GM18502 (cell line): Measurements from ENCODE around the gene AP2A2.

Experiments used
- ATAC-seq: cut with Tn5 transposase; IDR thresholded peaks from one replicate; pipeline ENCODE4 v1.9.1; 2021; ENCODE audit warnings: mild to moderate bottlenecking; ENCODE audit not compliant: unreplicated experiment, poor library complexity

AP2A2 gene

GRCh38 chr11:1025410-1026162, 99.9 kb downstream of the AP2A2 start:
- ATAC-seq: no peak

GRCh38 chr11:1026163-1026450, 100.4 kb downstream of the AP2A2 start:
- ATAC-seq: no peak

GRCh38 chr11:1026641-1027482, 101.2 kb downstream of the AP2A2 start:
- no peak for ATAC-seq

GRCh38 chr11:1027483-1028290, 102.0 kb downstream of the AP2A2 start:
- ATAC-seq: no peak

- no peak for ATAC-seq
Observed at GRCh38 chr11:1028291-1028540, 102.5 kb downstream of the AP2A2 start.

GRCh38 chr11:1028616-1029015, 102.9 kb downstream of the AP2A2 start:
- ATAC-seq: no peak

GRCh38 chr11:1029051-1029450, 103.4 kb downstream of the AP2A2 start:
- ATAC-seq: no peak

GRCh38 chr11:1029654-1030053, 104.0 kb downstream of the AP2A2 start:
- ATAC-seq: no peak

GRCh38 chr11:1030086-1030485, 104.4 kb downstream of the AP2A2 start:
- no peak for ATAC-seq

GRCh38 chr11:1030556-1030955, 104.9 kb downstream of the AP2A2 start:
- ATAC-seq: no peak

GRCh38 chr11:1031121-1031899, 105.6 kb downstream of the AP2A2 start:
- no peak for ATAC-seq

- ATAC-seq: no peak
Observed at GRCh38 chr11:1032310-1032891, 106.7 kb downstream of the AP2A2 start.

- no peak for ATAC-seq
Observed at GRCh38 chr11:1033016-1033798, 107.5 kb downstream of the AP2A2 start.

GRCh38 chr11:1034001-1034400, 108.3 kb downstream of the AP2A2 start:
- ATAC-seq: no peak

- ATAC-seq: no peak
Observed at GRCh38 chr11:1034456-1035295, 109.0 kb downstream of the AP2A2 start.

GRCh38 chr11:1035577-1036283, 110.1 kb downstream of the AP2A2 start:
- ATAC-seq: no peak

- no peak for ATAC-seq
Observed at GRCh38 chr11:1036303-1036923, 110.7 kb downstream of the AP2A2 start, which contains the start of gene MUC6. MUC6 (minus strand) TSS chr11:1036718; CDS start chr11:1036655, 63 bp downstream.
